Measurements from ENCODE around the gene BBC3.
"Not testable (repeated sequence)": the region's sequence is repeated elsewhere in the genome, so short reads cannot be mapped to it uniquely, and the experiment has no call there.

BBC3 gene

GRCh38 chr19:47257411-47258169 is 26.6 kb upstream of the BBC3 start:
- H3K4me3 ChIP-seq (ENCODE audit: control insufficient read depth, low read depth, low read length): peak overlapping the region; percentile 63
- TF ChIP-seq CTCF (IDR thresholded peaks at IDR 0.05; ENCODE audit: control insufficient read depth, insufficient read depth, low read depth, low read length, missing control alignments): no peak
- DNase-seq (ENCODE audit: low read depth): no peak

GRCh38 chr19:47256693-47257410 is 25.9 kb upstream of the BBC3 start:
- TF ChIP-seq CTCF (IDR thresholded peaks at IDR 0.05; ENCODE audit: control insufficient read depth, insufficient read depth, low read depth, low read length, missing control alignments): no peak
- DNase-seq (ENCODE audit: low read depth): peak; percentile 95
- H3K4me3 ChIP-seq (ENCODE audit: control insufficient read depth, low read depth, low read length): peak overlapping the region; percentile 55

GRCh38 chr19:47255879-47256692 is 25.1 kb upstream of the BBC3 start, which contains the start of gene CCDC9:
Gene CCDC9, plus strand, starts transcription at chr19:47256525. Its CDS starts 1,876 bp downstream, at chr19:47258401.
- peak within 1 kb of the TSS; percentile 63 for H3K4me3 ChIP-seq (ENCODE audit: control insufficient read depth, low read depth, low read length)
- no peak for TF ChIP-seq CTCF (IDR thresholded peaks at IDR 0.05; ENCODE audit: control insufficient read depth, insufficient read depth, low read depth, low read length, missing control alignments)
- peak; percentile 84 for DNase-seq (ENCODE audit: low read depth)

- no peak for DNase-seq (ENCODE audit: low read depth)
- no peak overlapping the region for H3K4me3 ChIP-seq (ENCODE audit: control insufficient read depth, low read depth, low read length)
- no peak for TF ChIP-seq CTCF (IDR thresholded peaks at IDR 0.05; ENCODE audit: control insufficient read depth, insufficient read depth, low read depth, low read length, missing control alignments)
These were observed 23.0 kb upstream of the BBC3 start for GRCh38 chr19:47253970-47254369.

GRCh38 chr19:47253467-47253881 is 22.5 kb upstream of the BBC3 start:
- no peak for TF ChIP-seq CTCF (IDR thresholded peaks at IDR 0.05; ENCODE audit: control insufficient read depth, insufficient read depth, low read depth, low read length, missing control alignments)
- H3K4me3 ChIP-seq (ENCODE audit: control insufficient read depth, low read depth, low read length): no peak overlapping the region
- no peak for DNase-seq (ENCODE audit: low read depth)

- H3K4me3 ChIP-seq (ENCODE audit: control insufficient read depth, low read depth, low read length); DNase-seq (ENCODE audit: low read depth): not testable (repeated sequence)
These were observed 22.0 kb upstream of the BBC3 start for GRCh38 chr19:47253016-47253415.
